Measurements from ENCODE around the gene NAALADL2.
"Not testable (repeated sequence)": the region's sequence is repeated elsewhere in the genome, so short reads cannot be mapped to it uniquely, and the experiment has no call there.

Gene NAALADL2

DNA sequence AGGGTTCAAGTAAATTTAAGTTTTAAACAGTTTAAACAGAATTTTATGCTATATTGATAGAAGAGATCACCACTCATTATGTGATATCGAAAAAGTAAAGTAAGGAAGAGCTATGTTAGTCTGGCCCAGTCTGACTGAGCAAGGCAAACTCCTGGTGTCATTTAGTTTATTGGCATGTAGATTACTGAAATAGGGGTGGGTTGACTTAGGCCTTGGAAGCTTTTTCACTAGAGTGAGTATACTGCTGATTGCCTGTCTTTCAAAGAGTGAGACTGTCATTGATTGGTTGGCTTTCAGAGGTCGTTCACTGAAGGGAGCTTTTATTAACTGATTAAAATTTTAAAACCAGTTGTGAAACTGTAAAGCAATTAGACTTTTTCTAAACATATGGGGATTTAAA is 294.5 kb downstream of the NAALADL2 start:
- Histone ChIP-seq H3K27ac (ENCODE audit: low read depth, low read length) (no peak overlapping the region), H3K27me3 (ENCODE audit: control insufficient read depth in 1 of 2, insufficient read depth in 2 of 2, low read length in 2 of 2) (no peaks in the 10 kb centered on the region), H3K36me3 (ENCODE audit: insufficient read depth, low read length) (no peaks in the 10 kb centered on the region), H3K4me3 (ENCODE audit: low read depth in 1 of 2, low read length in 2 of 2) (no peak overlapping the region), H3K9me3 (ENCODE audit: low read length) (no peaks in the 10 kb centered on the region), H3K9ac (ENCODE audit: low read length) (no peak overlapping the region), H3K4me1 (ENCODE audit: insufficient read depth, low read length) (no peaks in the 10 kb centered on the region)

DNA sequence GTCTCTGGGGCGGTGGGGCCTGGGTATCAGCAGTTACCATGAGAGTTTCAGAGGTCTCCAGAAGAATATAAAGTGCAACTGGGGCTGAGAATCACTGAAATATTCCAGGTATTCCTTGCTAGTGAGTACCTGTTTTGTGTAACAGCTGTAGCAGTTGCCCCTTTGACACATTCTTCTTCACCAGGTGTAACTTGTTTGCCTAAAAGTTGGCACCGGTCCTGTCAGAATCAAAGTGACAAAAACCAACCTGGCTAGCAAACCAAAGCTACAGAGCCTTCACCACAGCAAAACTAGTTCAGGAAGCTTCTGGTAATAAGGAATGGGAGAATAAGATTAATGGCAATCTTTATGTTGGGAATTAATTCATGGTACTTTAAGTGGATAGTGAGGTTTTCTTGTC is 296.0 kb downstream of the NAALADL2 start:
- no peak overlapping the region for H3K9ac ChIP-seq (ENCODE audit: low read length)
- H3K36me3 ChIP-seq (ENCODE audit: insufficient read depth, low read length) = no peaks in the 10 kb centered on the region
- H3K4me3 ChIP-seq (ENCODE audit: low read depth in 1 of 2, low read length in 2 of 2) = no peak overlapping the region
- H3K9me3 ChIP-seq (ENCODE audit: low read length) = no peaks in the 10 kb centered on the region
- H3K27ac ChIP-seq (ENCODE audit: low read depth, low read length) = no peak overlapping the region
- no peaks in the 10 kb centered on the region for H3K27me3 ChIP-seq (ENCODE audit: control insufficient read depth in 1 of 2, insufficient read depth in 2 of 2, low read length in 2 of 2)
- H3K4me1 ChIP-seq (ENCODE audit: insufficient read depth, low read length) = no peaks in the 10 kb centered on the region

DNA sequence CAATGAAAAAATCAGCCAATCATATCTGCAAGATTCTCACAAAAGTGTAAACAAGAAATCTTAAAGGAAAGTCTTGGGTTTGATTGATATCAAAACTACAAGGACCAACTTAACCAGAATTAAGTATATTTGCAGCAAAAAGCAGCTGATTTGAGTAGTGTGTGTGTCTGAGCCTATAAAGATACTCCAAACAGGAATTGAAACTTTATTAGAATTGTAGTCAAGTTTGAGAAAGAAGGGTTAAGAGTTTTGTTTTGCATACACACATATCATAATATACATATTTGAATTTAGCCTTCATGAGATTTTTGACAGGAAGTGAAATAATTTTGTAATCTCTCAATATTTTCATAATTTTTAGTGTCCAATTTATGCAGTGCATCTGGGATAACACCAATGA is 300.1 kb downstream of the NAALADL2 start:
- no peaks in the 10 kb centered on the region for H3K4me1 ChIP-seq (ENCODE audit: insufficient read depth, low read length)
- H3K27me3 ChIP-seq (ENCODE audit: control insufficient read depth in 1 of 2, insufficient read depth in 2 of 2, low read length in 2 of 2) = no peaks in the 10 kb centered on the region
- no peaks in the 10 kb centered on the region for H3K9me3 ChIP-seq (ENCODE audit: low read length)
- H3K36me3 ChIP-seq (ENCODE audit: insufficient read depth, low read length) = no peaks in the 10 kb centered on the region
- H3K27ac ChIP-seq (ENCODE audit: low read depth, low read length) = no peak overlapping the region
- no peak overlapping the region for H3K4me3 ChIP-seq (ENCODE audit: low read depth in 1 of 2, low read length in 2 of 2)
- H3K9ac ChIP-seq (ENCODE audit: low read length) = no peak overlapping the region

DNA sequence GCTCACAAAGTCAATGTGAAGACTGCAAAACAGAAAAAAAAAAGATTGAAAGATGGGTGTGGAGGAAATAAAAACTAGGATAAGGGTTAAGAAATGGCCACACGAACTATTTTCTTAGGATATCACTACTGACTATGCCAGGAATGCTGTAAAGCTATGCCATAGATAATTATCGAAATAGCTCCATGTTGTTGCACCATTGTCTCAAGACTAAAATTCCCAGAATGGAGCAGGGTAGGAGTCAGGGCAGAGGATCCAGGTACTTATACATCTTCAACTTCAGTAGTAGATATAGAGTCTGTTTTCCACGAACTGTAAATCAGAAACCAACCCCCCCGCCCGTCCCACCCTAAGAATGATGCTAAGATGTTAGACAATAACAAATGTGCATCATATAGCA is 302.2 kb downstream of the NAALADL2 start:
- Histone ChIP-seq H3K9me3 (ENCODE audit: low read length) (no peaks in the 10 kb centered on the region), H3K36me3 (ENCODE audit: insufficient read depth, low read length) (no peaks in the 10 kb centered on the region), H3K4me3 (ENCODE audit: low read depth in 1 of 2, low read length in 2 of 2) (no peak overlapping the region), H3K4me1 (ENCODE audit: insufficient read depth, low read length) (no peaks in the 10 kb centered on the region), H3K27ac (ENCODE audit: low read depth, low read length) (no peak overlapping the region), H3K27me3 (ENCODE audit: control insufficient read depth in 1 of 2, insufficient read depth in 2 of 2, low read length in 2 of 2) (no peaks in the 10 kb centered on the region), H3K9ac (ENCODE audit: low read length) (no peak overlapping the region)

DNA sequence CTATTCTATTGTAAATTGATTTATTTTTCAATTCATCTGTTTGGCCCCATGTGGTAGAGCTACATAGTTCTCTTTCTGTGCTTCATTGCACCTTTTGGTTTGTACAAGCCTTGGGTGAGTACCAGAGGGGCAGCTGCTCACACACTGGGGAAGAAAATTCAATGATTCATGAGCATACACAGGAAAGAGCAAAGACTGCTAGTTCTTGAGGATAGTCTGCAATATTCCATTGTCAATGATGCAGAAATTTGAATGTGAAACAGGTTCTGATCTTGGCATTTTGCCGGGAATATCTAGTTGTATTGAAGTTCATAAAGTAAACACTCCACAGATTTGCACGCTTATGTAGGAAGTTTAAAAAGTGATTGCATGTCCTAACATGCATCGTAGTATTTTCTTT is 304.6 kb downstream of the NAALADL2 start:
- no peak overlapping the region for H3K9ac ChIP-seq (ENCODE audit: low read length)
- no peaks in the 10 kb centered on the region for H3K4me1 ChIP-seq (ENCODE audit: insufficient read depth, low read length)
- H3K4me3 ChIP-seq (ENCODE audit: low read depth in 1 of 2, low read length in 2 of 2) = no peak overlapping the region
- no peaks in the 10 kb centered on the region for H3K9me3 ChIP-seq (ENCODE audit: low read length)
- no peaks in the 10 kb centered on the region for H3K36me3 ChIP-seq (ENCODE audit: insufficient read depth, low read length)
- no peaks in the 10 kb centered on the region for H3K27me3 ChIP-seq (ENCODE audit: control insufficient read depth in 1 of 2, insufficient read depth in 2 of 2, low read length in 2 of 2)
- no peak overlapping the region for H3K27ac ChIP-seq (ENCODE audit: low read depth, low read length)

DNA sequence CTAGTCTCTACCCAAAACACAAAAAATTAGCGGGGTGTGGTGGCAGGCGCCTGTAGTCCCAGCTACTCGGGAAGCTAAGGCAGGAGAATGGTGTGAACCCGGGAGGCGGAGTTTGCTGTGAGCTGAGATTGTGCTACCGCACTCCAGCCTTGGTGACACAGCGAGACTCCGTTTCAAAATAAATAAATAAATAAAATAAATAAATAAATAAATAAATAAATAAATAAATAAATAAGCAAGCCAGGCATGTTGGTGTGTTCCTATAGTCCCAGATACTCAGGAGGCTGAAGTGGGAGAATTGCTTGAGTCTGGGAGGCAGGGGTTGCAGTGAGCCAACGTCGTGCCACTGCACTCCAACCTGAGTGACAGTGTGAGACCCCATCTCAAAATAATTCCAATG is 314.0 kb downstream of the NAALADL2 start:
- not testable (repeated sequence) for H3K9ac ChIP-seq (ENCODE audit: low read length); H3K36me3 ChIP-seq (ENCODE audit: insufficient read depth, low read length); H3K27ac ChIP-seq (ENCODE audit: low read depth, low read length); H3K9me3 ChIP-seq (ENCODE audit: low read length); H3K4me1 ChIP-seq (ENCODE audit: insufficient read depth, low read length); H3K27me3 ChIP-seq (ENCODE audit: control insufficient read depth in 1 of 2, insufficient read depth in 2 of 2, low read length in 2 of 2); H3K4me3 ChIP-seq (ENCODE audit: low read depth in 1 of 2, low read length in 2 of 2)

DNA sequence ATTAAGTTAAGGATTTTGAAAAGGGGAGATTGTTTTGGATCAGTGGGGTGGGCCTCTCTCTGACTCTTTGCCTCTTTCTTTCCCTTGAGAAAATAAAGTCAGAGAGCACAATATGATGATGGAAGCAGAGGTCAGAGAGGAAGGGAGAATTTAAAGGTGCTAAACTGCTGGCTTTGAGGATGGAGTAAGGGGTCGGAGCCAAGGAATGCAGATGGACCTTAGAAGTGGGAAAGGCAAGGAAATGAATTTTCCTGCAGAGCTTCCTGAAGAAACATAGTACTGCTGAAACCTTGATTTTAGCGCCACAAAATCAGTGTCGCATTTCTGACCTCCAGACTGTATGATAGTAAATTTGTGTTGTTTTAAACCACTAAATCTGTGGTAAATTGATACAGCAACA is 317.4 kb downstream of the NAALADL2 start:
- Histone ChIP-seq H3K9ac (ENCODE audit: low read length) (no peak overlapping the region), H3K27me3 (ENCODE audit: control insufficient read depth in 1 of 2, insufficient read depth in 2 of 2, low read length in 2 of 2) (no peaks in the 10 kb centered on the region)

DNA sequence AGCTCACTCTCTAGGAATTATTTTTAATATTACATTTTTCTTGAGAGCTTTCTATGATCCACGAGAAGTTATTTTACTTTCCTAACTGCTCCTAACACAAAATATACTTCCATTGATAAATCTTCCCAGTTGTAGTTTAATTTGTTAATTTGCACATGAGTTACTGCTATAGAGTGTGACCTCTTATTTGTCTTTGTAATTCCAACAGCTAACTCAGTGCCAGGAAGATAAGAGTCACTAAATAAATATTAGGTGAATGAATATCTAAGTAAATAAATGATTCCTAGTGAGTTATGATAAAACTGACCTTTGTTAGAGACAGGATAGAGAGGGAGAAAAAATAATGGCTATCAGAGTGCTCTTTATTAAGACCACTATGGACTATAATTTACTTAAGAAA is 319.9 kb downstream of the NAALADL2 start:
- H3K27ac ChIP-seq (ENCODE audit: low read depth, low read length) = no peak overlapping the region
- no peak overlapping the region for H3K9ac ChIP-seq (ENCODE audit: low read length)
- no peaks in the 10 kb centered on the region for H3K4me1 ChIP-seq (ENCODE audit: insufficient read depth, low read length)
- no peaks in the 10 kb centered on the region for H3K27me3 ChIP-seq (ENCODE audit: control insufficient read depth in 1 of 2, insufficient read depth in 2 of 2, low read length in 2 of 2)
- no peak overlapping the region for H3K4me3 ChIP-seq (ENCODE audit: low read depth in 1 of 2, low read length in 2 of 2)
- H3K36me3 ChIP-seq (ENCODE audit: insufficient read depth, low read length) = no peaks in the 10 kb centered on the region
- no peaks in the 10 kb centered on the region for H3K9me3 ChIP-seq (ENCODE audit: low read length)

More for the DNA sequence above, 317.4 kb downstream of the NAALADL2 start:
- H3K9me3 ChIP-seq (ENCODE audit: low read length) = no peaks in the 10 kb centered on the region
- H3K36me3 ChIP-seq (ENCODE audit: insufficient read depth, low read length) = no peaks in the 10 kb centered on the region
- H3K4me3 ChIP-seq (ENCODE audit: low read depth in 1 of 2, low read length in 2 of 2) = no peak overlapping the region
- H3K27ac ChIP-seq (ENCODE audit: low read depth, low read length) = no peak overlapping the region
- no peaks in the 10 kb centered on the region for H3K4me1 ChIP-seq (ENCODE audit: insufficient read depth, low read length)

DNA sequence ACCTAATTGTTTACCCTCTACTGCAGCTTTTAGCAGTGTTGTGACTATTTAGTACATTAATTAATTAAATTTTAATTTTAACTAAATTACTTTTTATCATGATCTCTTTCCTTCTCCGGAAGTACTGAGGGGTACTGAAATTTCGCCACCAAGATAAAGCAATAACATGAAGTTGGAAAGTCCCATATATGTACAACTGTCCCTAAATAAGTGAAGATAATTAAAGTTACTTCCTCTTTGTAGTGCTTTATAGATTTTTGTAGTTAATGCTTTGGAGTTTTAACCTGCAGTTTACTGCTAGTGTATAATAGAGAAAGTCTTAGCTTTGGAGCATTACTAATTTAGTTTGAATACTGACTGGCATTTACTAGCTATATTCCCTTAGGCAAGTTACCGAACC is 325.3 kb downstream of the NAALADL2 start:
- Histone ChIP-seq H3K9me3 (ENCODE audit: low read length) (no peaks in the 10 kb centered on the region), H3K27me3 (ENCODE audit: control insufficient read depth in 1 of 2, insufficient read depth in 2 of 2, low read length in 2 of 2) (no peaks in the 10 kb centered on the region), H3K36me3 (ENCODE audit: insufficient read depth, low read length) (no peaks in the 10 kb centered on the region), H3K27ac (ENCODE audit: low read depth, low read length) (no peak overlapping the region), H3K4me1 (ENCODE audit: insufficient read depth, low read length) (no peaks in the 10 kb centered on the region), H3K9ac (ENCODE audit: low read length) (no peak overlapping the region), H3K4me3 (ENCODE audit: low read depth in 1 of 2, low read length in 2 of 2) (no peak overlapping the region)

DNA sequence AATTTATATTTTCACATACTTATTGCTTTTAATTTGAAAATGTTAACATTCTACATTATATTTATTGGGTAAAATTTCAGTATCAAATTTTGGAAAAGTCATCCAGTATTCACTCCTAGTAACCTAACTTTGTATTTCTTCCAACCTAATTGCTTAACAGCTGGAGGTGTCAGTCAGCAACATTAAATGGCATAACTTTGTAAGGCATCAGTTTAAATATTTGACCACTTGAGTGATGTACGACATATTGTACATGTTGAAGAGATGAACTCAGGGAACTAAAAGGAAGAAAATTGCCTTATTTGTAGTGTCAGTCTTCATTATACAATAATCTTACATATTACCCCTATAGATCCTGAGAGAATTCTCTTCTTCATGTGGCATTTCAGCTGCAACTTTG is 326.8 kb downstream of the NAALADL2 start:
- H3K27ac ChIP-seq (ENCODE audit: low read depth, low read length) = no peak overlapping the region
- H3K9me3 ChIP-seq (ENCODE audit: low read length) = no peaks in the 10 kb centered on the region
- H3K4me1 ChIP-seq (ENCODE audit: insufficient read depth, low read length) = no peaks in the 10 kb centered on the region
- no peaks in the 10 kb centered on the region for H3K27me3 ChIP-seq (ENCODE audit: control insufficient read depth in 1 of 2, insufficient read depth in 2 of 2, low read length in 2 of 2)
- H3K4me3 ChIP-seq (ENCODE audit: low read depth in 1 of 2, low read length in 2 of 2) = no peak overlapping the region
- H3K36me3 ChIP-seq (ENCODE audit: insufficient read depth, low read length) = no peaks in the 10 kb centered on the region
- H3K9ac ChIP-seq (ENCODE audit: low read length) = no peak overlapping the region

DNA sequence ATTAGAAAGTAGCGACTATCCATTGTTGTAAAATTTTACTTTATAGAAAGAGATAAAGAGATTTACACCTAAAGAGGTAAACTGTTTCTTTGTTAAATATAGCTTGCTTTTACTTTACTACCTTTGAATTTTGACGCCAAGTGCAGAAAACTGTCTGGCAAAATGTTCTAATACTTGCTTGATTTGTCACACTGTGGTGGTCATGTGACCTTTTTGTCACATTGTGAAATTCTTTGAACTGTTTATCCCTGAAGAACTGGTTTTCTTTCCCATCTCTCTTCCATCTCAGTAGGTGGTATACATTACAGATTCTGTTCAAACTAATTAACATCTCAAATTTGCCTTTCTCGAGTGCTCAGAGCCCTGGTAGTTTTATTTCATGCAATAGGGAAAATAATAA is 327.4 kb downstream of the NAALADL2 start:
- Histone ChIP-seq H3K4me3 (ENCODE audit: low read depth in 1 of 2, low read length in 2 of 2) (no peak overlapping the region), H3K9ac (ENCODE audit: low read length) (no peak overlapping the region), H3K27me3 (ENCODE audit: control insufficient read depth in 1 of 2, insufficient read depth in 2 of 2, low read length in 2 of 2) (no peaks in the 10 kb centered on the region), H3K36me3 (ENCODE audit: insufficient read depth, low read length) (no peaks in the 10 kb centered on the region), H3K4me1 (ENCODE audit: insufficient read depth, low read length) (no peaks in the 10 kb centered on the region), H3K27ac (ENCODE audit: low read depth, low read length) (no peak overlapping the region), H3K9me3 (ENCODE audit: low read length) (no peaks in the 10 kb centered on the region)

DNA sequence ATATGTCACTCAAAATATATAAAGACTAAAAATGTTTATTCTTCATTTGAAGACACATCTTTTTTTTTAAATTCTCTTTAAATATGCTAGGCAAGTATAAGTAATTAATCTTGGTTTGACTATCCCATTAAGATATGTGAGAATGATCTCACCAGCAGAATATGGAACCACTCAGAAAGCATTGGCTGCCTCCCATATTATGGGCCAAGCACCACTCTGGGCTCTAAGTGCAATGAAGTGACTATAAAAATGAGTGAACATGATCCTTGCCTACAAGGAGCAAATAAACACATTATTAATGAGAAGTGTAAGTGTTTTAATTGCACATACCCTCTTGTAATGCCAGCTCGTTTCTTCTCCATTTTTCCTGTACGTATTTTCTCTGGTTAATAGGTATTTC is 328.5 kb downstream of the NAALADL2 start:
- Histone ChIP-seq H3K4me3 (ENCODE audit: low read depth in 1 of 2, low read length in 2 of 2) (no peak overlapping the region), H3K9me3 (ENCODE audit: low read length) (no peaks in the 10 kb centered on the region)

More for the DNA sequence above, 328.5 kb downstream of the NAALADL2 start:
- Histone ChIP-seq H3K36me3 (ENCODE audit: insufficient read depth, low read length) (no peaks in the 10 kb centered on the region), H3K9ac (ENCODE audit: low read length) (no peak overlapping the region), H3K27ac (ENCODE audit: low read depth, low read length) (no peak overlapping the region), H3K27me3 (ENCODE audit: control insufficient read depth in 1 of 2, insufficient read depth in 2 of 2, low read length in 2 of 2) (no peaks in the 10 kb centered on the region), H3K4me1 (ENCODE audit: insufficient read depth, low read length) (no peaks in the 10 kb centered on the region)

All from muscle layer of colon (tissue), 2 donors.